ENCODE measurements around the gene NRXN3. TPM values are rescaled to one million over a fixed set of nuclear protein-coding genes. Genes with fewer than 3 reads are reported as not detected.

Gene NRXN3
- total and polyA plus RNA-seq, 8 donors, result 0.53 to 2.5 (median 1.5) TPM

DNA sequence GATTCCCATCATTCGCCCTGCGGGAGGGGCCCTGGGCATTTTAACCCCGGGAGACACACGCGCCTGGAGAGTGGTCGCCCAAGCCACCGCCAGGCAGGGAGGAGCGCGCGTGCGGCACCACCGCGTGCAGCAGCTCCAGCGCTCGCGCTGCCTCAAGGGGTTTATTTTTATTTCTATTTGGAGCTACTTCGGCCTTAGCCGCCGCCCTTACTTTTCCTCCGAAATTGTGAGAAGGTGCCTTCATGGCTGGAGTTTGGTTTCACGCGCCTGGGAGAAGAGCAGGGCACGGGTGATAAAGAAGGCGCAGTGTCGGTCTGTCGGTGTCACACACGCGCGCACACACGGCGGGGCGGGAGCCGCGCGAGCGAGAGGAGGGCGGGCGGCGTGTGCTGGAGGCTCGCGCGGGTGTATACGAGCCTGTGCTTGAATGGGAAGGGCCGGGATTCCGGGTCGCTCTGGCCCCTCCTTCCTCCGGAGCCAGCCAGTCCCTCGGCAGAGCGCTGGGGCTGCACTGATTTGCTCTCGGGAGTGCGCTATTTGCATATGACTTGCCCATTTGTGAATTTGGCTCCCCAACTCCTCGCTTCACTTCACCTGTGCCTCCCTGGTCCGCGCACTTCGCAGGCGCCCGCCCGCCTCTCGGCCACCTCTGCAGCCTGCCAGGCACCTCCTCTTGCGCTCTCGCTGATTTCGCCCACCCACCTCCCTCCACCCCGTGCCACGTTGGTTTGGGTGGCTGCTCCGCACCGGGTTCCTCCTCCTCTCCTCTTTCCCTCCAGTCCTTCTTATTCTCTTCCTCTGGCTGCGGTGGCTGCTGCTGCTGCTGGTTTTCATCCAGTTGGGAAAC, 1108.8 kb downstream of the NRXN3 start:
- 0 to 1% methylated on average over 64 to 67 of the region's 67 CpGs for WGBS, 2 donors
- H3K36me3 ChIP-seq, result no peaks in the 10 kb centered on the region
- H3K9me3 ChIP-seq, result no peaks in the 10 kb centered on the region
- peak overlapping the region in 1 of 4 donors; percentile 18 for H3K27ac ChIP-seq
- peaks cover 4 to 16% (median 13%) of the 10 kb centered on the region in 3 donors for H3K4me1 ChIP-seq
- DNase-seq (peak; percentile 87 to 95 (median 90)), FAIRE-seq (no peak), ATAC-seq (peak; percentile 95 to 96 (median 96))
- TF ChIP-seq, protein P1, sequence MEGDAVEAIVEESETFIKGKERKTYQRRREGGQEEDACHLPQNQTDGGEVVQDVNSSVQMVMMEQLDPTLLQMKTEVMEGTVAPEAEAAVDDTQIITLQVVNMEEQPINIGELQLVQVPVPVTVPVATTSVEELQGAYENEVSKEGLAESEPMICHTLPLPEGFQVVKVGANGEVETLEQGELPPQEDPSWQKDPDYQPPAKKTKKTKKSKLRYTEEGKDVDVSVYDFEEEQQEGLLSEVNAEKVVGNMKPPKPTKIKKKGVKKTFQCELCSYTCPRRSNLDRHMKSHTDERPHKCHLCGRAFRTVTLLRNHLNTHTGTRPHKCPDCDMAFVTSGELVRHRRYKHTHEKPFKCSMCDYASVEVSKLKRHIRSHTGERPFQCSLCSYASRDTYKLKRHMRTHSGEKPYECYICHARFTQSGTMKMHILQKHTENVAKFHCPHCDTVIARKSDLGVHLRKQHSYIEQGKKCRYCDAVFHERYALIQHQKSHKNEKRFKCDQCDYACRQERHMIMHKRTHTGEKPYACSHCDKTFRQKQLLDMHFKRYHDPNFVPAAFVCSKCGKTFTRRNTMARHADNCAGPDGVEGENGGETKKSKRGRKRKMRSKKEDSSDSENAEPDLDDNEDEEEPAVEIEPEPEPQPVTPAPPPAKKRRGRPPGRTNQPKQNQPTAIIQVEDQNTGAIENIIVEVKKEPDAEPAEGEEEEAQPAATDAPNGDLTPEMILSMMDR (IDR thresholded peaks at IDR 0.05), result no peak
- H3K4me3 ChIP-seq, result peak overlapping the region; percentile 35 to 59 (median 47)
- no peaks in the 10 kb centered on the region for H3K27me3 ChIP-seq
- intact Hi-C loops (cut with DNase I), result no loop called here

DNA sequence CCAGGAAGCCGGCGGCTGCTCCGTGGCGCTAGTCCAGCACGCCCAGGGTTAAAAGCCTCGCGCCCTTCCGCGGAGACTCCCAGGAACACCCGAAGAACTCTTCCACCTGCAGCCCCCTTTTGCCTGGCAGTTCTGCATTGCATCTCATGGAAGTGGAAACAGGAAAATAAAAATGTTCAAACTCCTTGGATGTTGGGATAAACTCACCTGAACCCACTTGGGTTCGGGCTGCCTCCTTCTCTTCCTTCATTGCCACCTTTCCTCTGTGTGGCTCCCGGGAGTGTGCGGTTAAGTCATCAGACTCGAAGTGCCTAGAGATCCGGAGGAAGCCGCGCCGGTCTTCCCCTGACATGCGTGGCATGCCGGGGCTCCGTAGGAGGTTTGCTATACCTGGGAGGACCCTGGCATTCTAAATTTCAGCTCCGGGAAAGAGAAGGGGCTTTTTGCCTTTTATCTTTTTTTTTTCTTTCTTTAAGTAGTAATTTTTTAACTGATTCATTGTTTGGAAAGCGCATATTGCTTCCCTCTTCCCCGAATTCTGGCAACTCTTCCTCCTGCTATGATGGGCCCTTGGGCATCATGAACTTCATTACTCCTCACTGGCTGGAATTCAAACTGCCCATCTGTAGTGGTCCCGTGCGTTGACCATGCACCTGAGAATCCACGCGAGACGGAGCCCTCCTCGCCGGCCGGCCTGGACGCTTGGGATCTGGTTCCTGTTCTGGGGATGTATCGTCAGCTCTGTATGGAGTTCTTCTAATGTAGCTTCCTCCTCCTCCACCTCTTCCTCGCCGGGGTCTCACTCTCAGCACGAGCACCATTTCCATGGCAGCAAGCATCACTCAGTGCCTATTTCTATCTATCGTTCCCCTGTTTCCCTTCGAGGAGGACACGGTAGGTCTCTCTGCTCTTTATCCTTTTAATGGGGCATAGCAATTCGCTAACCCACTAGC, 1109.7 kb downstream of the NRXN3 start:
- H3K4me1 ChIP-seq, result peaks cover 4 to 16% (median 13%) of the 10 kb centered on the region in 3 donors
- TF ChIP-seq, protein P1 (IDR thresholded peaks at IDR 0.05), result no peak
- no peaks in the 10 kb centered on the region for H3K27me3 ChIP-seq
- peak; percentile 20 to 47 (median 40) for ATAC-seq
- intact Hi-C loops (cut with DNase I), result no loop called here
- peak overlapping the region in 1 of 4 donors; percentile 18 for H3K27ac ChIP-seq
- H3K9me3 ChIP-seq, result no peaks in the 10 kb centered on the region
- no peak for FAIRE-seq
- 1% methylated on average over 41 of the region's 41 CpGs for whole genome bisulfite sequencing, 2 donors
- H3K36me3 ChIP-seq, result no peaks in the 10 kb centered on the region
- peak; percentile 8 to 65 (median 30) for DNase-seq
- H3K4me3 ChIP-seq, result peak overlapping the region; percentile 35 to 59 (median 47)

DNA sequence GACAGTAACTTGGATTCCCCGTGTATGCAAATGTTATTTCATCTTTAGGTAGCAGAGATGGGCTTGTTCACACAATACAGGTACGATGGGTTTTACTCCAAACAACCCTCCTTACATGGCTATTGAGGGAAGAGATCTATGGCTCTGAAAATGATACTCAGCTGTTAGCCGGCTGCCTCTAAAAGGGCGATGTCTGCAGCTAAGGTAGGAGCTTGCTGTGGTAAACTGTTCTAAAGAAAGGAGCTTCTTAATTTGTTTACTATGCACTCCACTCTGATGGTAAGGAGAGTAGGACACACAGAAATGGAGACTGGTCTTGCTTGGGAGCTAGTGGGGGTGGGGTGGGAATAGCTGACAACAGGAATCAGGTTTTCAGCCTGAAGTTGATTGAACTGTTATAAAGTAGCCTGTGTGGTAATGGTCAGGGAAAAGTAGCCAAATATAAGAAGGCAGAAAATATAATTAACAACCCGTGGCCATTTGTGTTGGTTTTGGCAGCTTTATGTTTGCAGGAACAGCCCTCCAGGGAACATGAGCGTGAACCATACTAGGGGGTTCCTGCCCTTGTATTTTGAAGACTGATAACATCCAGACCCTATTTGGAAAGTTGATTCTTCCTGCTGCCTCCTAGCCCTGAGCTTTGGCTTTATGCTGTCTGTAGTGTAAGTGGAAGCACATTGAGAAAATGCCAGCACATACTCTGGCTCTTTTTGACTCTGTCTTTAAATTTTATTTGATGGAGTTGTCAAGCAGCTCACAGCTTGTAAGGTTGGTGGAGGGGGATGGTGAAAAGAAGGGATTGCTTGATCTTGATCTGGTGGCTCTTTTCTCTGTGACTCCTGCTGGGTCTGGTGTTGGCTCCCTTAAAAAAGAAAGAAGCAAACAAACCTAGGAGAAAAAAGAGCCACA, 1111.3 kb downstream of the NRXN3 start:
- no peaks in the 10 kb centered on the region for H3K27me3 ChIP-seq
- no peaks in the 10 kb centered on the region for H3K36me3 ChIP-seq
- TF ChIP-seq, protein P1 (IDR thresholded peaks at IDR 0.05), result no peak
- no peak for ATAC-seq
- intact Hi-C loops (cut with DNase I), result no loop called here
- DNase-seq, result no peak
- no peaks in the 10 kb centered on the region for H3K9me3 ChIP-seq
- 2 to 3% methylated on average over 6 of the region's 6 CpGs for WGBS, 2 donors
- H3K4me3 ChIP-seq, result peak overlapping the region in 1 of 4 donors; percentile 57
- FAIRE-seq, result no peak
- peaks cover 4 to 16% (median 13%) of the 10 kb centered on the region in 3 donors for H3K4me1 ChIP-seq
- no peak overlapping the region for H3K27ac ChIP-seq

DNA sequence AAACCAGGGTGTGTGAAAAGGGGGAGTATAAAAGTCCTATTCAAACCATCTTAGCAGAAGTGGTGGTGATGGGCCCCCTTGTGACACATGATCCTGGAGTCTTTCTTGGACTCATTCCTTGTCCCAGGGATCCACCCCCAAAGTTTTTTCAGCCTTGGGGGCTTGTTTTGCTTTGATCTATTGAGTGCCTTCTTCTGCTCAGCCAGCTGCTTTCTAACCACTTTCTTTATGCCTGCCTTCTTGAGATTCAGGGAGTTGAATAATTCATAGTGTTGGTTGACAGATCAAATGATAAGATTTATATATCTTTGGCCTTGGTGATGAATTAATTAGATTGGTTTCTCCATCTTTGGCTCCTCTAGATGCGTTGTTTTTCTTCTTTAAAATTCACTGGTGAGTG, 1114.4 kb downstream of the NRXN3 start:
- Histone ChIP-seq H3K4me1 (peaks cover 10 to 16% (median 13%) of the 10 kb centered on the region in 3 donors), H3K27me3 (no peaks in the 10 kb centered on the region), H3K27ac (no peak overlapping the region), H3K36me3 (no peaks in the 10 kb centered on the region), H3K9me3 (no peaks in the 10 kb centered on the region), H3K4me3 (no peak overlapping the region)
- TF ChIP-seq, protein P1 (IDR thresholded peaks at IDR 0.05), result no peak
- intact Hi-C loops (cut with DNase I), result no loop called here
- ATAC-seq (no peak), DNase-seq (no peak), FAIRE-seq (no peak)
- WGBS, 2 donors, result 94 to 100% methylated on average over 1 of the region's 1 CpG

Data from pancreas (tissue), 10 donors.